Activated CD4-positive, alpha-beta T cell treated with anti-CD3 and anti-CD28 coated beads, Interleukin-2, amount 50 U/mL, for 24 hours (primary cell): Measurements from ENCODE around the gene PLPP7.
"Not testable (repeated sequence)": the region's sequence is repeated elsewhere in the genome, so short reads cannot be mapped to it uniquely, and the experiment has no call there.

Source experiments
- DNase-seq, 2 donors: peaks; one replicate each; pipeline ENCODE4 v3.0.0-alpha.2; 2020; ENCODE audit warnings: low read depth in 1 of 2, low spot score in 1 of 2

Gene PLPP7

DNA sequence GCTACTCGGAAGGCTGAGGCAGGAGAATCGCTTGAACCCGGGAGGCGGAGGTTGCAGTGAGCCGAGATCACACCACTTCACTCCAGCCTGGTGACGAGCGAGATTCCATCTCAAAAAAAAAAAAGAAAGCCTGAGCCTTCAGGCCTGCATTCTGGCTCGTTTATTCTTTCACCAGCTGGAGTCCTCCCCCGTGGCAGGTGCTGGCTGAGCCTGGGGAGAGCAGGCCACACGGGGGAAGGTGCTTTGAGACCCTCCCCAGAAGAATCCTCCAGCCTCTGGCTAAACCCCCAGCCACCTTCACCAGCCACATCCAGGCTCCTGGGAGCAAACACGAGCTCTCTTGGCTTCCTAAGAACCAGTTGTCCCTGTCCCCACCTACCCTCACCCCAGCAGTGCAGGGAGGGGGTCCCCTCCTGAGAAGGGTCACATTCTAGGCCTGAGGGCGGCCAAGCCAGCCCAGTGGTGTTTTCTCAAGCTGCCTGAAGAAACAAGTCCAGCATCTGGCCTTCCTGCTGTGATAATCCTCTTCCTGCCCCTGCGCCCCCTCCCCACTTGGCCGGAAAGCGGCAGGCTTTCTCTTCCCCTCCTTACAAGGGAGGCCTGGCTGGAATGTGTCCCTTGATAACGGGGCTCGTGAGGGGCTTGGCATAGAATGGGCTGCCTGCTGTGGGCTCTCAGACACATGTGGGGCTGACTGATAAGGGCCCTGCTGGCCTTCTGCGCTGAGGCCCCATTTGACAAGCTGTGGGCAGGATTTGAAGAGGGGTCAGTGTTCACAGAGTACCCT, 41.5 kb downstream of the PLPP7 start:
- DNase-seq: no peak

DNA sequence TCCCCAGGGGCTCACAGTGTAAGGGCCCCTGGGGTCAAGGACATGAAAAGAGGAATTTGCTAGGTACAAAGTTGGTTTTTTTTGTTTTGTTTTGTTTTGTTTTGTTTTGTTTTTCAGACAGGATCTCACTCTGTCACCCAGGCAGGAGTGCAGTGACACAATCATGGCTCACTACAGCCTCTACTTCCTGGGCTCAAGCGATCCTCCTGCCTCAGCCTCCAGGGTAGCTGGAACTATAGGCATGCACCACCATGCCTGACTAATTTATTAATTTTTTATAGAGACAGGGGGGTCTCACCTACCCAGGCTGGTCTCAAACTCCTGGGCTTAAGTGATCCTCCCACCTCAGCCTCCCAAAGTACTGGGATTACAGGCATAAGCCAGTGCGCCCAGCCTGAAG, 42.5 kb downstream of the PLPP7 start:
- DNase-seq: not testable (repeated sequence)

DNA sequence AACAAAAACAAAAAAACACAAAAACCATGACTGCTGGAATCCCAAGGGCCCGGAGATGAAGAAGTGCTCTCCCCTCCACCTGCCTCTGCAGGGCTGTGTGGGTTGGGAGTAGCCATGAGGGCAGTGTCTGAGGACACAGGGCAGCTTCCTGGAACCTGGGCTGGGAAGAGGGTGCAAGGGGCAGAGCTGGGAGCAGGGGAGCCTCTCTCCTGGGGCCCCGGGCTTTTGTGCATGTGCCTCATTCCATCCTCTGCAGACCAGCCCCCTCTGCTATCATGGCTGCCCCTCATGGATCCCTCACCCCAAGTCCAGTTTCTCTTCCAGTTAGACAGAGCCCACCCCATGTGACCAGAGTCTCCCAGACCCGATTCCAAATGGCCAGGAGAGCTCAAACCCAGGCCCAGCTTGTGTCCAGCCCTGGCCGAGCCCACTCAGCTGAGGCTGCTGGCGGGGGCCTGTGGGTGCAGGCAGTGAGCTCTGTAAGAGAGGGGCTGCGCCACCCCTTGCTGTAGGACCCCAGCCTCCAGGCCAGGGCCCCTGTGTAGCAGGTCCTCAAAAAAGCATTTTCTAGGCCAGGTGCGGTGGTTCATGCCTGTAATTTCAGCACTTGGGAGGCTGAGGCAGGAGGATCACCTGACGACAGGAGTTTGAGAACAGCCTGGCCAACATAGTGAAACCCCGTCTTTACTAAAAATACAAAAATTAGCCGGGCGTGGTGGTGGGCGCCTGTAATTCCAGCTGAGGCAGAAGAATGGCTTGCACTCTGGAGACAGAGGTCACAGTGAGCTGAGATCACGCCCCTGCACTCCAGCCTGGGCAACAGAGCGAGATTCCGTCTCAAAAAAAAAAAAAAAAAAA, 44.5 kb downstream of the PLPP7 start:
- no peak for DNase-seq

DNA sequence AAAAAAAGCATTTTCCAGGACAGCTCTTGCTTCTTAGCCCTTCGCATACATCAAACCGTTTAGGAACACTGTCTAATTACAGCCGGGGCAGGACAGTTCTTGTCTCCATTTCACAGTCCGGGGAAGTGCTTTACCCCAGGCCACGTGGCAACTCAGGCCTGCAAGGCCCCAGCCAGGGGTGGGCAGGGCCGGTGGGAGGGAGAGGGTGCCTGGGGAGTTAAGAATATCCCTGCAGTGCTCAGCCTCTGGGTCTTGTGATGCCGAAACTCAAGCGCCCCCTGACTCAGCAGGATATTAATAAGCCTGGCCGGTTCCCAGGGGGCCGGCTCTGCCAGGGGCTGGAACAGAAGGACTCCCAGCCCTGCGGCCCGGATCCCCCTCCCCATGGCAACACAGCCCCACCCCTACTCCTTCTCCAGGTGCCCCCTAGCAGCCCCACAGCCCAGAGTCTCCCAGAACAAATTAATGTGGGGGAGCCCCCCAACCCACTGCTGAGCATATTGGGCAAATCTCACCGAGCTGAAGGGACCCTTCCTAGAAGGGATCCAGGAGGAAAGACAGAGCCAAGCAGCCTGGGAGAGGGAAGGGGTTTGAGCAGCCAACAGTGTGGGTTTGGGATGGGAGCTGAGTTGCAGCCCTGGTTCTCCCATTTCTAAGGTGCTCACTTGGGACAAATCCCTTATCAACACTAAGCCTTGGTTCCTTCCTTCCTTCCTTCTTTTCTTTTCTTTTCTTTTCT, 45.3 kb downstream of the PLPP7 start:
- DNase-seq: no peak

DNA sequence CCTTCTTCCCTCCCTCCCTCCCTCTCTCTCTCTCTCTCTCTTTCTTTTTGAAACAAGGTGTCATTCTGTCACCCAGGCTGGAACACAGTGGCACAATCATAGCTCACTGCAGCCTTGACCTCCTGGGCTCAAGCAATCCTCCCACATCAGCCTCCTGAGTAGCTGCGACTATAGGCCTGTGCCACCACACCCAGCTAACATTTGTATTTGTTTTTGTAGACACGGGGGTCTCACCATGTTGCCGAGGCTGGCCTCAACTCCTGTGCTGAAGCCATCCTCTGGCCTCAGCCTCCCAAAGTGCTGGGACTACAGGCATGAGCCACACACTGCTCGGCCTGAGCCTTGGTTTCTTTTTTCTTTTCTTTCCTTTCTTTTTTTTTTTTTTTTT, 45.8 kb downstream of the PLPP7 start:
- no peak for DNase-seq

DNA sequence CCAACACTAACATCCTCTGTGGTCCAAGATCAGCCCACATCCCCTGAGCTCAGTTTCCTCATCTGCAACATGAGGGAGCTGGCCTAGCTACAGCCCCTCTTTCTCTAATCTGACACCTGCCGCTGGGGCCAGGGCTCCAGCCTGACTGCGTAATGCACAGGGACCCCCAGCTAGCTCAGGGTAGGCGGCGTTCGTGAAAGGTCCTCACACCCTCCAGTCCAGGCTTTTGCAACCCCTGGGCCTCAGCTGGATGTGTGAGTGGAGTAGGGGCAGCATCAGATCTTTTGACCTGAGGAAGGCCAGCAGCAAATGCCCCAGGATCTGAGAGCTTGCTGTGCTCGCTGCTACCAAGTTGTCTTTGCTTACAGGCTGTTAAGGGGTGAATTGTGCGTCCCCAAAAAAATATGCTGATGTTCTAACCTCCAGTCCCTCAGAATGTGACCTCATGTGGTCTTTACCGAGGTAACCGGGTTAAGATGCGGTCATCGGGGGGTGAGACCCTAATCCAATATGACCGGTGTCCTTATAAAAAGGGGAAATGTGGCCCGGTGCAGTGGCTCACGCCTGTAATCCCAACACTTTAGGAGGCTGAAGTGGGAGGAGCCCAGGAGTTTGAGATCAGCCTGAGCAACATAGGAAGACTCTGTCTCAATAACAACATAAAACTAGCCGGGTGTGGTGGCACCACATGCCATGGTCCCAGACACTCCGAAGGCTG, 47.8 kb downstream of the PLPP7 start:
- no peak for DNase-seq

DNA sequence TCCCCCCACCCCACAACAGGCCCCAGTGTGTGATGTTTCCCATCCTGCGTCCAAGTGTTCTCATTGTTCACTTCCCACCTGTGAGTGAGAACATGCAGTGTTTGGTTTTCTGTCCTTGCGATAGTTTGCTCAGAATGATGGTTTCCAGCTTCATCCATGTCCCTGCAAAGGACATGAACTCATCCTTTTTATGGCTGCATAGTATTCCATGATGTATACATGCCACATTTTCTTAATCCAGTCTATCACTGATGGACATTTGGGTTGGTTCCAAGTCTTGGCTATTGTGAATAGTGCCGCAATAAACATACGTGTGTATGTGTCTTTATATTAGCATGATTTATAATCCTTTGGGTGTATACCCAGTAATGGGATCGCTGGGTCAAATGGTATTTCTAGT, 49.7 kb downstream of the PLPP7 start:
- not testable (repeated sequence) for DNase-seq

DNA sequence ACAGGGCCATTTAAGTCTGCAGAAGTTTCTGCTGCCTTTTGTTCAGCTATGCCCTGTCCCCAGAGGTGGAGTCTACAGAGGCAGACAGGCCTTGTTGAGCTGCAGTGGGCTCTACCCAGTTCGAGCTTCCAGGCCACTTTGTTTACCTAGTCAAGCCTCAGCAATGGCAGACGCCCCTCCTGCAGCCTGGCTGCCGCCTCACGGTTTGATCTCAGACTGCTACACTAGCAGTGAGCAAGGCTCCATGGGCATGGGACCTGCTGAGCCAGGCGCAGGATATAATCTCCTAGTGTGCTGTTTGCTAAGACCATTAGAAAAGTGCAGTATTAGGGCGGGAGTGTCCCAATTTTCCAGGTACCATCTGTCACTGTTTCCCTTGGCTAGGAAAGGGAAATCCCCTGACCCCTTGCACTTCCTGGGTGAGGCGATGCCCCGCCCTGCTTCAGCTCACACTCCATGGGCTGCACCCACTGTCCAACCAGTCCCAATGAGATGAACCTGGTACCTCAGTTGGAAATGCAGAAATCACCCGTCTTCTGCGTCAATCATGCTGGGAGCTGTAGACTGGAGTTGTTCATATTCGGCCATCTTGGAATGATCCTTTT, 55.5 kb downstream of the PLPP7 start:
- not testable (repeated sequence) for DNase-seq

DNA sequence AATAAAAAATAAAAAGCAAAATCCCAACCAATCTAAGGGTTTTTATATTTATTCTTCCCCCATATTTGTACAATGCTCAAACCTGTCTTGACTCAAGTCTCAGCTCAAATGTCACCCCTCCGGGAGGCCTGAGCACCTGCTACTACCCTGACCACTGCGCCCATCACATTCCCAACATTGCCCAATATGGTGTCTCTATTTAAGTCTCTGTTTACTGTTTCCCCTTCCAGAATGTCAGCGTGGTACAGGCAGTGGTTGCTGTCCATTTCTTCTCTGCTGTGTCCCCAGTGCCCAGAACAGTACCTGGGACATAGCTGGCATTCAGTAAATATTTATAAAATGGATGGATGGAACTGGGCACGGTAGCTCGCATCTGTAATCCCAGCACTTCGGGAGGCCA, 57.0 kb downstream of the PLPP7 start:
- DNase-seq: no peak

DNA sequence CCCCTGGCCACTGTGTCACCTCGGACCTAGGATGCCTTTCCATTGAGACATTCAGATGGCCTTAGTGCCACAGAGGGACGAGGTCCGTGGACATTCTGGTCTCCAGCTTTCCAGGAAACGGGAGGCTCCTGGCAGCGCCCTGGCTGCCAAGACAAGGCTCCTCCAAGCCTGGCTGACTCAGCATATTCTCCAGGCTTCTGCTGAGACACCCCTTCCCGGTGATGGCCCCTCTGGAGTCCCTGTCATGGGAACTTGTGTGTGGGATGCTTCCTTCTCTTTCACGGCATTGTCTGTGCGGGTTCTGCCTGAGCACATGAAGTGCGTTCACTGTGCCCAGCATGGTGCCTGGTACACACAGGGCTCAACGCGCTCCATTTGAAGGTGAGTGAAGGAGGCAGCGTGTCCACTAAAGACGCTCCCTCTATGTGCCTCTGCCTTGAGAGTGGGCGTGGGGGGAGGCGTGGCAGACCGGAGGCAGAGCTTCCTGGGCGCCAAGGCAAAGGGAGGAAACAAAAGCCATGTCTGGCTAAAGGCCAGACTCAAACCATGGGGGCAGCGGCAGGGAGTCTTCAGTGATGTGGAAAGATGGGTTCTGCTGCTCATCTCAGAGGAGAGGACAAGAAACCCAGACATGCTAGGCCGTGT, 58.0 kb downstream of the PLPP7 start:
- no peak for DNase-seq

DNA sequence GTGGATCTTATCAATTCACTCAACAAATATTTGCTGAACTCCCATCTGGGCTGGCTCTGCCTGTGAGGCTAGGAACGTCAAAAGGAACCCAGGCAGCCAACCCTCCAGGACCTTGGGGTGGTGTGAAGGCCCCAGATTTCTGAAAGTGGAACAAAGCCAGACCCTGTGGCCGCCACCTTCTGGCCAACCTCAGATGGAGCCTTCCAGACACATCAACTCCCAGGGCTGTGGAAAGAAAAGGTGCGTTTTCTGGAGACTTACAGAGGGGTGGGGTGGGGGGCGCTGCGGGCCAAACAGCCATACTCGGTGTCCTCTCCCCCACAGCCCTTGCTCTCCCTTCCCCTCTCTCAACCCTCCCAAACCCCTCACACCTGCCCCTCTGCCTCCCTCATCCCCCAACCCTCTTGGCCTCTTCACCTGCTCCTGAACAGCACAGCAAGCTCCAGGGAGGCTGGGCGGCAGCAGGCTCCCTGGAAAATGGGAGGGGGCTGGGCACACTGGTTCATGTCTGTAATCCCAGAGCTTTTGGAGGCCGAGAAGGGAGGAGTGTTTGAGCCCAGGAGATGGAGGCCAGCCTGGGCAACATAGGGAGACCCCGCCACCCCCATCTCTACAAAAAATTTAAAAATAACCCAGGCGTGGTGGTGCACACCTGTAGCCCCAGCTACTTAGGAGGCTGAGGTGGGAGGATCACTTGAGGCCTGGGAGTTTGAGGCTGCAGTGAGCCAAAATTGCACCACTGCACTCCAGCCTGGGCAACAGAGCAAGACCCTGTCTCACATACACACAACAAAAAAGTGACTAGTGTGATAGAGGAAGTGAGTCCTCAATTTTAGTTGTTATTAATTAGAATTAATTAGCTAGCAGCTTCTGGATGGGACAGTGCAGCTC, 59.4 kb downstream of the PLPP7 start:
- no peak for DNase-seq

DNA sequence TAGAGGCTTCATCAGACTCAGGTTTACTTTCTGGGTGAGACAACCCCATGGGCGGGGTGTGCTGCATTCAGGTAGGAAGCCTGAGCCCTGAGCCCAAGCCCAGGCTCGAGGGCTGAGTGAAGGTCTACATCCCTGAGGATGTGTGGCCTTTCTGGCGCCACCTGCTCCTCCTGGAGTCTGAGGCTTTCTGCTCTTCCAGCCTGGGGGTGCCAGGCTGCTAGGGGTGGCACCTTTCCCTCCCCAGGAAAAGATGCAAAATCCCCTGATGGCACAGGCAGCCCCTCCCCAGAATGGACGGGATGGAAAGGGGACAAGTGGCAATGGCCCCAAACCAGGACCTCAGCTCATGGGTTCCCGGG, 60.0 kb downstream of the PLPP7 start:
- no peak for DNase-seq

DNA sequence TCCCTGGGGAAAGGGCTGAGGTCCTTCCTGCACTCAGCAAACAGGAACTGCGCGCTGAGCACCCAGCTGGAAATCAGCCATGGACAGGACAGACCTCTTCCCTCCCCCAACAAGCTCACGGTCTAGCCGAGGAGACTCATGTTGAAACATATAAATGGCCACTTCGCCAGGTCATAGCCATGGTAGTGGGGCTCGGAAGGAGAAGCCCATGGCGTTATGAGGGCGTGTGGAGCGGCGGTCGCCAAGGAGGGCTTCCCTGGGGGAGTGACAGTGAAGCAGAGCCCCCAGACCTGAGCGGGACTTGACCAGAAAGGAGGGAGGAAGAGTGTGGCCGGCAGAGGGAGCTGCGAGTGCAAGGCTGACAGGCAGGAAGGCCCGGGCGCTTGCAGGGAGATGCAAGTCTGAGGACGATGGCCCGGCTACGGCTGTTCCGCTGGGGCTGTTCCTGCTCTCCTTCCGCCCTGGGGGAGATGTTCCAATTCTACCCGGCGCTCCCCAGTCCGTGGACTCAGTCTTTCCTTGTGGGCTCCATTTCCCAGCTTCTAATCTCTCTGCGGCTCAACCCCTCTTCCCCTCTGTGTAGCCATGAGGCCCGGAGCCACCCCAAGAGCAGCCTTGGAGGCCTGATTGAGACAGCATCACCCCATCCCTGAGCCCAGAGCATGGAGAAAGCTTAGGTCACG, 60.5 kb downstream of the PLPP7 start:
- DNase-seq: peak; percentile 69 to 81

DNA sequence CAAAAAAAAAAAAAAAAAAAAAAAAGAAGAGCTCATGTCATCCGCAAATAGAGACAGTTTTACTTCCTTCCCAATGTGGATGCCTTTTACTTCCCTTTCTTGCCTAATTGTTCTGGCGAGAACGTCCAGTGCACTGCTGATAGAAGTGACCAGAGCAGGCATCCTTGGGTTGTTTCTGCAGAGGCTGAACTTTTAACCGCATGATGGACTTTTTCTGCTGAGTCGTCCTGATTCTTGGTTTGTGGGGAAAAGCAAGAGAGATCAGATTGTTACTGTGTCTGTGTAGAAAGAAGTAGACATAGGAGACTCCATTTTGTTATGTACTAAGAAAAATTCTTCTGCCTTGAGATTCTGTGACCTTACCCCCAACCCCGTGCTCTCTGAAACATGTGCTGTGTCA, 67.0 kb downstream of the PLPP7 start:
- DNase-seq: not testable (repeated sequence)

DNA sequence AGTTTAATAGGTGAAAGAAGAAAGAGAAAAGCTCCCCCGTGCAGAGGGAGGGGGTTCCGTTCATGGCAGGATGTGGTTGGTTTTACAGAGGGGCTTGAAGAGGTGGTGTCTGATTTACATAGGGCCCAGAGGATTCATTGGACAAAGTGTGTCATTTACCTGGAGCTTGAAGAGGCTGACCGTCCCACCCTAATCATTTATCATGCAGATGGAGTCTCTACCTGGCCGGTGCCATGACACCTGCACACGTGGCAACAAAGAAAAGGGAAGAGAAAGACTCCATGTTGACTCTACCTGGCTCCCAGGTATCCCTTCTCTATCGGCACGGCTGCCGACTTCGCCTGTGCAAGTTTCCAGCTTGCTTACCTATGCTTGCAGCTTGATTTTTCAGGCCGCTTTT, 69.0 kb downstream of the PLPP7 start:
- no peak for DNase-seq
